ENCODE measurements around the gene MAN1B1.

GRCh38 chr9:137082925-137083290 is 3.9 kb upstream of the MAN1B1 start:
- TF ChIP-seq POLR2AphosphoS5 (IDR thresholded peaks at IDR 0.05; ENCODE audit: low read depth) = no peak
- no peak for TF ChIP-seq CTCF (IDR thresholded peaks at IDR 0.05; ENCODE audit: insufficient read depth, low read length)
- TF ChIP-seq REST (IDR thresholded peaks at IDR 0.05; ENCODE audit: insufficient replicate concordance, low read depth) = no peak
- TF ChIP-seq GABPA (IDR thresholded peaks at IDR 0.05; ENCODE audit: low read depth) = no peak
- no peak for TF ChIP-seq SPI1 (IDR thresholded peaks at IDR 0.05; ENCODE audit: borderline replicate concordance, low read depth)
